C4-2B (cell line): ENCODE data around the gene SMARCB1.
A peak's percentile ranks its signal among the peaks of the same experiment; 100 is the strongest.

ENCODE experiments used
- H3K27ac ChIP-seq: fragments of 450-650 bp; 2 replicates; pipeline ENCODE4 v1.5.1; 2017
- CTCF ChIP-seq: fragments of 450-650 bp; conservative IDR thresholded peaks from 2 replicates; pipeline ENCODE4 v1.5.1; 2017; ENCODE audit warnings: mild to moderate bottlenecking
- ZFX ChIP-seq: fragments of 450-650 bp; IDR thresholded peaks from 2 replicates; pipeline ENCODE4 v1.6.1; 2017

The SMARCB1 gene

GRCh38 chr22:23786752-23787599 is at the start of gene SMARCB1:
Gene SMARCB1, plus strand, starts transcription at chr22:23786966. Its CDS starts 204 bp downstream, at chr22:23787170.
- TF ChIP-seq ZFX (peak; percentile 89; the same call in 1 of the 2 replicates), CTCF (no peak)
- peak within 1 kb of the TSS; percentile 87 for H3K27ac ChIP-seq

- TF ChIP-seq CTCF (no peak), ZFX (no peak)
- H3K27ac ChIP-seq = no peak overlapping the region
Observed at GRCh38 chr22:23737696-23738095, 49.1 kb upstream of the SMARCB1 start.

- TF ChIP-seq CTCF (no peak), ZFX (no peak)
- H3K27ac ChIP-seq = no peak overlapping the region
Observed at GRCh38 chr22:23742505-23743264, 44.1 kb upstream of the SMARCB1 start.

- TF ChIP-seq ZFX = no peak
- TF ChIP-seq CTCF = no peak
- no peak overlapping the region for H3K27ac ChIP-seq
Observed at GRCh38 chr22:23743303-23743705, 43.5 kb upstream of the SMARCB1 start.

- TF ChIP-seq ZFX (no peak), CTCF (no peak)
- no peak overlapping the region for H3K27ac ChIP-seq
Observed at GRCh38 chr22:23744001-23744400, 42.8 kb upstream of the SMARCB1 start.

- no peak for TF ChIP-seq CTCF
- TF ChIP-seq ZFX = no peak
- H3K27ac ChIP-seq = no peak overlapping the region
Observed at GRCh38 chr22:23744485-23744884, 42.3 kb upstream of the SMARCB1 start.

GRCh38 chr22:23745791-23746190 is 41.0 kb upstream of the SMARCB1 start:
- no peak overlapping the region for H3K27ac ChIP-seq
- TF ChIP-seq ZFX (no peak), CTCF (no peak)
